Calu3 (cell line): ENCODE results near the gene ETNK2. TPM values are rescaled to one million over a fixed set of nuclear protein-coding genes. Genes with fewer than 3 reads are reported as not detected.

Source experiments
- BruUV-seq: library from RNA; stranded (reverse); fragments of 400-500 nt; replicated peaks from 2 replicates; lab custom pipeline; 2021; lab: Mats Ljungman, UMichigan
- CTCF ChIA-PET: fragments of 300-600 bp; sonication (Branson Sonifier 250); formaldehyde crosslinking; loops from one replicate; lab custom pipeline; 2022; ENCODE audit warnings: antibody characterized with exemption; lab: Charles Lee
- DNase-seq: peaks from one replicate; pipeline ENCODE4 v3.0.0; 2022
- H3K27ac Mint-ChIP-seq: one replicate; pipeline ENCODE4 v1.8.0; 2022; ENCODE audit warnings: mixed read lengths; ENCODE audit not compliant: unreplicated experiment
- H3K27me3 Mint-ChIP-seq: one replicate; pipeline ENCODE4 v1.8.0; 2022; ENCODE audit warnings: mixed read lengths; ENCODE audit not compliant: unreplicated experiment
- H3K36me3 Mint-ChIP-seq: one replicate; pipeline ENCODE4 v1.8.0; 2022; ENCODE audit warnings: mild to moderate bottlenecking, moderate library complexity, mixed read lengths; ENCODE audit not compliant: insufficient read depth, unreplicated experiment
- H3K4me1 Mint-ChIP-seq: one replicate; pipeline ENCODE4 v1.8.0; 2022; ENCODE audit warnings: mild to moderate bottlenecking, low read depth, mixed read lengths; ENCODE audit not compliant: unreplicated experiment
- H3K4me3 Mint-ChIP-seq: one replicate; pipeline ENCODE4 v1.8.0; 2022; ENCODE audit warnings: mild to moderate bottlenecking, low read depth, moderate library complexity, mixed read lengths; ENCODE audit not compliant: unreplicated experiment
- H3K9me3 Mint-ChIP-seq: one replicate; pipeline ENCODE4 v1.8.0; 2022; ENCODE audit warnings: low read depth, mixed read lengths; ENCODE audit not compliant: unreplicated experiment
- intact Hi-C: fragments of 100-400 bp; cut with micrococcal nuclease; formaldehyde crosslinking; loops from one replicate; pipeline ENCODE4 v1.10.0; 2022; ENCODE audit not compliant: unreplicated experiment
- total RNA-seq: library from RNA; stranded (reverse); gene quantifications from 2 replicates; pipeline ENCODE4 v1.2.3, GENCODE V29; 2022
- TF ChIP-seq, protein P1 (sequence below): fragments of 200-600 bp; IDR thresholded peaks from one replicate; pipeline ENCODE4 v1.8.0; 2022; ENCODE audit warnings: antibody characterized with exemption; ENCODE audit not compliant: unreplicated experiment

Gene ETNK2
- total RNA-seq, 1 experiment from 2014 or later: 5.0 TPM

DNA sequence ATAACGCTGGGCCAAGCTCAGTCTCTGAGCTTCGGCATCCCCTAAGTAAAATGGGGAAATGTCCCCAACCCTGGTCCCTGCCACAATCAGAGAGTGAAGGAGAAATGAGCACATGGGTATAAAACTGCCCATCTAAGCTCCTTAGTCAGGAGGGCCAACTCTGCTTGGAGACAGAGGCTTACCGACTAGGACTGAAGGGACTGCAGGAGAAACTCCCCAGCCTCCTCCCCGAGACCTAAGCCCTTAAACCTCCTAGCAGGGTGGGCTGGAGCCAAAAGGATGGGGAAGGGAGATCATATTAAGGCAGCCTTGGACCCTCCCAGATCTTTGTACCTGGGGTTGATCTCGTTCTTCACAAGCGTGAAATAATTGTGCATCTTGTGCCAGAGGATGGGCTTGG lies 5.5 kb downstream of the ETNK2 start:
- TF ChIP-seq, protein P1, sequence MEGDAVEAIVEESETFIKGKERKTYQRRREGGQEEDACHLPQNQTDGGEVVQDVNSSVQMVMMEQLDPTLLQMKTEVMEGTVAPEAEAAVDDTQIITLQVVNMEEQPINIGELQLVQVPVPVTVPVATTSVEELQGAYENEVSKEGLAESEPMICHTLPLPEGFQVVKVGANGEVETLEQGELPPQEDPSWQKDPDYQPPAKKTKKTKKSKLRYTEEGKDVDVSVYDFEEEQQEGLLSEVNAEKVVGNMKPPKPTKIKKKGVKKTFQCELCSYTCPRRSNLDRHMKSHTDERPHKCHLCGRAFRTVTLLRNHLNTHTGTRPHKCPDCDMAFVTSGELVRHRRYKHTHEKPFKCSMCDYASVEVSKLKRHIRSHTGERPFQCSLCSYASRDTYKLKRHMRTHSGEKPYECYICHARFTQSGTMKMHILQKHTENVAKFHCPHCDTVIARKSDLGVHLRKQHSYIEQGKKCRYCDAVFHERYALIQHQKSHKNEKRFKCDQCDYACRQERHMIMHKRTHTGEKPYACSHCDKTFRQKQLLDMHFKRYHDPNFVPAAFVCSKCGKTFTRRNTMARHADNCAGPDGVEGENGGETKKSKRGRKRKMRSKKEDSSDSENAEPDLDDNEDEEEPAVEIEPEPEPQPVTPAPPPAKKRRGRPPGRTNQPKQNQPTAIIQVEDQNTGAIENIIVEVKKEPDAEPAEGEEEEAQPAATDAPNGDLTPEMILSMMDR: no peak
- Mint-ChIP-seq H3K27ac (no peak overlapping the region), H3K36me3 (peaks cover 6% of the 10 kb centered on the region), H3K4me1 (no peaks in the 10 kb centered on the region), H3K27me3 (peaks cover 57% of the 10 kb centered on the region), H3K9me3 (no peaks in the 10 kb centered on the region), H3K4me3 (no peak overlapping the region)
- DNase-seq: no peak
- intact Hi-C loops: no loop called here
- CTCF ChIA-PET: no interaction called here
- BruUV-seq: no TSS peak

DNA sequence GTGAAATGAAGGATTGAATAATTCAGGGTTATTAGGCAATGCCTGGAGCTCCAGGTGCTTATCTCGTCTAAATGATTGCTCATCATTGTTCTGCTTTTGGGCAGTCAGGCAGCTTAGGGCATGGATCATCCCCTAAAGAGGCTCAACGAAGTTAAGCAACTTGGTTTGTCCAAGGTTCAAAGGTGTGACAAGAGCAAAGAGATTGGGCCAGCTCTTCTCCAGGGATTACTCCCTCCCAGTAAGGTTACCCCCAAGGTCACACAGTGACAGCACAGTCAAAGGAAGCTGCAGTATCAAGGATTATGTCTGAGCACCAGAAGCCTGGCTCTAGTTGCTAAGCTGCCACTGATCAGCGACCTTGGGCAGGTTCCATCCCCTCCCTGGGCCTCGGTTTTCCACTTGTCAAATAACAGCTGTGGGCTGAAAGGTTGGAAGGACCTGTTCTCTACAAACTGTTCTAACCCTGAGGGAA lies 6.8 kb downstream of the ETNK2 start:
- TF ChIP-seq, protein P1: no peak
- Mint-ChIP-seq H3K27me3 (peaks cover 68% of the 10 kb centered on the region), H3K4me1 (no peaks in the 10 kb centered on the region), H3K27ac (no peak overlapping the region), H3K36me3 (no peaks in the 10 kb centered on the region), H3K9me3 (no peaks in the 10 kb centered on the region), H3K4me3 (no peak overlapping the region)
- no peak for DNase-seq
- no TSS peak for BruUV-seq
- intact Hi-C loops: no loop called here
- CTCF ChIA-PET: interaction anchor here (0.7 kb wide), 1 partner anchor 226 kb away, joined by 3 read pairs; no protein-coding TSS in a partner anchor

DNA sequence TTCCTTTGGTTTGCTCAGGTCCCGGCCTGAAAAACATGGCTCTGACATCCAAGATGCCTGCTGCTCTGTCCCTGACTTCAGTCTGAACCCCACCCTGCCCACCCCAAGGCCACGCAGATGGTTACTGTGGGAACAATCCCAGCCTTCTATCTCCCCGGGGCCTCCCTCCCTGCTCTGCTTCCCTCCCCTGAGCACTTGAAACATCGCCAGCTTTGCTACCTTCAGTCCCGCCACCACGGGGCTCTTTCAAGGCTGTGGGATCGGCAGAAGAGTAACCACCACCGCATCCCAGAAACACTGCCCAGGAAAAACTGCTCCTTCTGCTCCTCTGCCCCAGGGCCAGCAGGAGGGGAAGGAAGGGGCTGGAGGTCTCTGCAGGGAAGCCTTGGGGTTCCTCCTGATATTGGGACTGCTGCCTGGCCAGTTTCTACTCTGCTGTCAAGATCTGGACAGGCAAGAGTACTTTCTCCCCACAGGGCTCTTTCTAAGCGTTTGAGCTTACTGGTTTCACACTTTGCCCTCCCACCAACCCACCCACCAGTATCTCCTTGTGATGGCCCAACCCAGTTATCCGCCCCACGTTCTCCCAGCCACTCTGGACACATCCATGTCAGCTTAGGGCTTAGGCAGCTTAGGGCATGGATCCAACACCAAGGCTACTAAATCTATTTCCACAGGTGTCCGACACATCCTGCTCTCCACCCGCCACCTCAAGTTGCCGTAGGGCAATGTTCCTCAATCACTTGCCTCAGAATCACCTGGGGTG lies 8.4 kb downstream of the ETNK2 start:
- Mint-ChIP-seq H3K27me3 (peaks cover 78% of the 10 kb centered on the region), H3K27ac (no peak overlapping the region), H3K9me3 (no peaks in the 10 kb centered on the region), H3K4me3 (no peak overlapping the region), H3K36me3 (no peaks in the 10 kb centered on the region), H3K4me1 (peaks cover 8% of the 10 kb centered on the region)
- CTCF ChIA-PET: interaction anchor here (0.7 kb wide), 1 partner anchor 444 kb away, joined by 6 read pairs; no protein-coding TSS in a partner anchor
- TF ChIP-seq, protein P1: no peak
- BruUV-seq: no TSS peak
- intact Hi-C loops: no loop called here
- no peak for DNase-seq

DNA sequence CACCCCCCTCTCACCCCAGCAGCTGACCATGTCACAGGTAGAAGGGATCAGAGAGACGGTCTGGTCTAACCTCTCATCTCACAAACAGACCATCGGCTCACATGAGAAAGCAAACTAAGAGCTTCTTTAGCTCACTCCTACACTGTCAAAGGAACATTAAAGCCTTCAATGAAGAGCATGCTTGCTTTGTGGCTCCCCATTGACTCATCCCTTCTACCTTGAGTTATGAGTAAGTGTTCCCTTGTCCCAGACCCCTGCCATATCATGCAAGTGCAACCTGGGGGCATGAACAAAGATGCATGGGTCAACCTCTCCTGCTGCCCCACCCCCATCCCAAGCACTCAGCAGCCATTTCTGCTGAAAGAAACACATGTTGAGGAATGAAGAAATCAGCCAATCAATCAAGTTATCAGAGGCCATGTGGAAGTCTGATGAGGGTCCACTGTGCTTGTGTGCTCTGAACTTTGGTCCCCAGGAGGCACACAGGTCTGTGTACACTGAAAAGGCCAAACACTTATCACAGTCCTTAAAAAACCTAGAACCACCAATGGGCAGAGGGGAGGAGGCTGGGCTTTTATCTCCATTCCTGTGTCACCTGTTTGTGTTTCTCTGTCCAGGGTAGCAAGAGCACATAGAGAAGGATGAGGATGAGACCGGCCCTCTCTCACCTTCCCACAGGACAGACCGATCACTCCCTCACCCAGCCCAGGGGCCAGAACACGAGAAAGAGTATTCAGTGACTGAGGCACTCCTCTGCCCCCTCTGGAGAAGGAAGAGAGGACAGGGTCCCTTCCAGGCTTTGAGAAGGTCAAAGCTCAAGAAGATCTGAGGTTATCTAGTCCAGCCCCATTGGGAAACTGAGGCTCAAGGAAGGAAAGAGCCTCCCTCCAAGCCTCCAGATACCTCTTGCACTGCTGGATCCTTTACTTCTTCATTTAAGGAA lies 9.5 kb downstream of the ETNK2 start:
- no peak overlapping the region for H3K4me3 Mint-ChIP-seq

More for the DNA sequence above, 9.5 kb downstream of the ETNK2 start:
- no TSS peak for BruUV-seq
- Mint-ChIP-seq H3K4me1 (peaks cover 9% of the 10 kb centered on the region), H3K27ac (no peak overlapping the region), H3K9me3 (no peaks in the 10 kb centered on the region), H3K27me3 (peaks cover 85% of the 10 kb centered on the region), H3K36me3 (no peaks in the 10 kb centered on the region)
- no peak for DNase-seq
- intact Hi-C loops: no loop called here
- CTCF ChIA-PET: no interaction called here
- TF ChIP-seq, protein P1: no peak
